ENCODE results near the gene CCDC149. TPM values are rescaled to one million over a fixed set of nuclear protein-coding genes. Genes with fewer than 3 reads are reported as not detected.

CCDC149 gene
- total RNA-seq, 3 donors from 2014 or later (not counting 1 experiment from before 2014, with no cell fraction given), result 0.14 to 0.86 (median 0.43) TPM

DNA sequence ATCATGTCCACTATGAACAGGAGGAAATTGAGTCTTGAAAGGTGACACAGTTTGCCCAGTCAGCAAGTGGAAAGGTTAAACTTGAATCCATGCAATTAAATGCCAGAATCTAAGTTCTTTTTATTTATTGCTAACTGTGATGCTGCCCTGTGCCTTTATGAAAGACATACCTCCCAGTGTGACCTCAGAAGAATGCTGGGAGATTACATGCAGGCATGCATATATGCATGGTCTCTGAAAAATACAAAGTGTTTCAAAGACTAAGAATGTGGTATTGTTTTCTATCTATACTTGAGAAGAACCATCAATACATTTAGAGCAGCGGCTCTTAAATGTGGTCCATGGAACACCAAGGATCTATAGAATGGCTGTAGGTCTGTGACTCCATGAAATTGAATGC, 45.6 kb downstream of the CCDC149 start:
- no peak overlapping the region for H3K27ac Mint-ChIP-seq
- H3K4me3 Mint-ChIP-seq, result no peak overlapping the region
- no peaks in the 10 kb centered on the region for H3K4me1 ChIP-seq (ENCODE audit: control insufficient read depth, insufficient read depth, low read length)
- ATAC-seq (no peak), DNase-seq (no peak)
- 100% methylated on average over 1 of the region's 1 CpG for WGBS (ENCODE audit: insufficient coverage)
- H3K4me1 Mint-ChIP-seq, result no peaks in the 10 kb centered on the region
- no peaks in the 10 kb centered on the region for H3K36me3 ChIP-seq (ENCODE audit: control insufficient read depth, insufficient read depth, low read length)
- peaks cover 3 to 10% of the 10 kb centered on the region in 2 donors for H3K9me3 Mint-ChIP-seq
- peaks cover 4% of the 10 kb centered on the region for H3K9me3 ChIP-seq (ENCODE audit: control insufficient read depth, insufficient read depth, low read length)
- no peak overlapping the region for H3K4me3 ChIP-seq (ENCODE audit: low read length)
- TF ChIP-seq, protein P1, sequence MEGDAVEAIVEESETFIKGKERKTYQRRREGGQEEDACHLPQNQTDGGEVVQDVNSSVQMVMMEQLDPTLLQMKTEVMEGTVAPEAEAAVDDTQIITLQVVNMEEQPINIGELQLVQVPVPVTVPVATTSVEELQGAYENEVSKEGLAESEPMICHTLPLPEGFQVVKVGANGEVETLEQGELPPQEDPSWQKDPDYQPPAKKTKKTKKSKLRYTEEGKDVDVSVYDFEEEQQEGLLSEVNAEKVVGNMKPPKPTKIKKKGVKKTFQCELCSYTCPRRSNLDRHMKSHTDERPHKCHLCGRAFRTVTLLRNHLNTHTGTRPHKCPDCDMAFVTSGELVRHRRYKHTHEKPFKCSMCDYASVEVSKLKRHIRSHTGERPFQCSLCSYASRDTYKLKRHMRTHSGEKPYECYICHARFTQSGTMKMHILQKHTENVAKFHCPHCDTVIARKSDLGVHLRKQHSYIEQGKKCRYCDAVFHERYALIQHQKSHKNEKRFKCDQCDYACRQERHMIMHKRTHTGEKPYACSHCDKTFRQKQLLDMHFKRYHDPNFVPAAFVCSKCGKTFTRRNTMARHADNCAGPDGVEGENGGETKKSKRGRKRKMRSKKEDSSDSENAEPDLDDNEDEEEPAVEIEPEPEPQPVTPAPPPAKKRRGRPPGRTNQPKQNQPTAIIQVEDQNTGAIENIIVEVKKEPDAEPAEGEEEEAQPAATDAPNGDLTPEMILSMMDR (IDR thresholded peaks at IDR 0.05), result no peak
- no peaks in the 10 kb centered on the region for H3K27me3 Mint-ChIP-seq (ENCODE audit: low read depth in 2 of 2)
- no peak overlapping the region for H3K27ac ChIP-seq (ENCODE audit: low read length)
- H3K36me3 Mint-ChIP-seq, result no peaks in the 10 kb centered on the region
- no peaks in the 10 kb centered on the region for H3K27me3 ChIP-seq (ENCODE audit: control insufficient read depth, insufficient read depth, low read length)
- intact Hi-C loops (cut with micrococcal nuclease), result no loop called here

DNA sequence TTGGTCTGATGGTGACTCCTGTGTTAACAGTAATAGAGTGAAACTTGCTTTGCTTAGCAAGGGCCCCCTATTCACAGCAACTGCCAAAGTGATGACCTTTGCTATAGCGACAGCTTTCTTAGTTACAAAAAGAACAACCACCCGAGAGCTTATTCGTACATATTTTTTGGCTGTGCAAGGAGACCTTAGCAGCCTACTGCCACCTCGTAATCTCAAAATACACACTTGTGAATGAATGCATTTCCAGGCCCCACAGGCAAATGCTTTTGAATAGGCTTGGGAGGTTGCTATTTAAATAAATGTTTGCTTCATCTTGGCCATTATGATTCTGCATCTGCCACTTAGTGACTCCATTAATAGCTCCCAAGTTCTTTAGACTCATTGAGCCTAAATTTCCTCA, 47.4 kb downstream of the CCDC149 start:
- no peaks in the 10 kb centered on the region for H3K36me3 ChIP-seq (ENCODE audit: control insufficient read depth, insufficient read depth, low read length)
- no peak overlapping the region for H3K27ac ChIP-seq (ENCODE audit: low read length)
- no peaks in the 10 kb centered on the region for H3K4me1 ChIP-seq (ENCODE audit: control insufficient read depth, insufficient read depth, low read length)
- peaks cover 4% of the 10 kb centered on the region for H3K9me3 ChIP-seq (ENCODE audit: control insufficient read depth, insufficient read depth, low read length)
- Mint-ChIP-seq H3K27ac (no peak overlapping the region), H3K4me3 (no peak overlapping the region), H3K36me3 (no peaks in the 10 kb centered on the region), H3K4me1 (no peaks in the 10 kb centered on the region), H3K9me3 (peaks cover 3 to 10% of the 10 kb centered on the region in 2 donors), H3K27me3 (ENCODE audit: low read depth in 2 of 2) (no peaks in the 10 kb centered on the region)
- ATAC-seq, result no peak
- no peaks in the 10 kb centered on the region for H3K27me3 ChIP-seq (ENCODE audit: control insufficient read depth, insufficient read depth, low read length)
- WGBS (ENCODE audit: insufficient coverage), result 96% methylated on average over 4 of the region's 4 CpGs
- TF ChIP-seq, protein P1 (IDR thresholded peaks at IDR 0.05), result no peak
- H3K4me3 ChIP-seq (ENCODE audit: low read length), result no peak overlapping the region
- DNase-seq, result no peak
- intact Hi-C loops (cut with micrococcal nuclease), result no loop called here

DNA sequence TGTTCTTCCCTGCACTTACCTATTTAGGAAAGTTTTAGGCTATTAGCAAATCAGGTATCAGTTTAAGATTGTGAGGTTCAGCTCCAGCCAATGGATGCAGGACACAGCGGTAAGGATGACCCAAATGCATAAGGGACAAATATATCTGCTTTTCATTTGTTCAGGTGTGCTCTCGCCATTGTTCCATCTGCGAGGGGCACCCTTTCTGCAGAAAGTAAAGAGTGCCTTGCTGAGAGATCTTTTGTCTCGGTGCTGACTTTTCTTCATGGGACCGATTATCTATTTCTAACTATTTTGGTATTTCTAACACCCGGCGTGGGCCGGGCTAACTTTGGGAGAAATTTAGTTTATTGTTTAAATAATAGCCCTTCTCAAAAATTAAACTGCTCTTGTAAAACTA, 49.0 kb downstream of the CCDC149 start:
- intact Hi-C loops (cut with micrococcal nuclease), result no loop called here
- WGBS (ENCODE audit: insufficient coverage), result 94% methylated on average over 4 of the region's 8 CpGs
- Histone ChIP-seq H3K4me3 (ENCODE audit: low read length) (no peak overlapping the region), H3K27me3 (ENCODE audit: control insufficient read depth, insufficient read depth, low read length) (no peaks in the 10 kb centered on the region), H3K27ac (ENCODE audit: low read length) (no peak overlapping the region), H3K36me3 (ENCODE audit: control insufficient read depth, insufficient read depth, low read length) (no peaks in the 10 kb centered on the region), H3K4me1 (ENCODE audit: control insufficient read depth, insufficient read depth, low read length) (no peaks in the 10 kb centered on the region), H3K9me3 (ENCODE audit: control insufficient read depth, insufficient read depth, low read length) (peaks cover 4% of the 10 kb centered on the region)
- ATAC-seq (no peak), DNase-seq (no peak)
- Mint-ChIP-seq H3K27me3 (ENCODE audit: low read depth in 2 of 2) (no peaks in the 10 kb centered on the region), H3K4me3 (no peak overlapping the region), H3K36me3 (no peaks in the 10 kb centered on the region), H3K4me1 (no peaks in the 10 kb centered on the region), H3K27ac (no peak overlapping the region), H3K9me3 (peaks cover 3 to 10% of the 10 kb centered on the region in 2 donors)
- TF ChIP-seq, protein P1 (IDR thresholded peaks at IDR 0.05), result no peak

DNA sequence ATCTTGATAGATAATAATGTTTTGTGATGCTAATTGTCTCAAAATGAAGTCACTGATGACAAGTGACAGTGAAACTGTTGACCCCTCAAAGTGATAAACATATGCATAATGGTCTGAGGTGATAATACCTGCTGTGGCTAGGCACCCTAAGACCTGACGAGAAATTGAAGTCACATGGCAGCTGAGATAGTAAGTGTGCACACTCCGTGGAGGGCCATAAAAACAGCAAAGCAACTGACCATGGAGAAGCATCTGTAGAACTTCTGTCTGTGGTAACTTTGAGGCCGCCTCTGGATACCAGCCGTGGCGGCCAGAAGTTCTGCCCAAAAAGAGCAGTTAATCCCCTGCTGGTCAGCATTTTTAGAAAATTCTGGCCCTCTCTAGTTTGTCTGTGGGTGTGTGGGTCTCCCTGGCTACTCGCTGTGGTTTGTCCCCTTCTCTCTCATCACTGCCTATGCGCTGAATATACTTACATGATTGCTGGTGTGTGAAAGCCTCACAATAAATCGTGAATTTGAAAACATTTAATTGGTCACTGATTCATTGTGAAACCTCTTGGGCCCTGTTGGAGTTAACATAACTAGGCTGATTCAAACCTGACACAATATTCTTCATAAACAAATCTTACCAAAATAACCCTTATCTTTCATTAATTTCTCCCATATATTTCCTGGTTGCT, 50.6 kb downstream of the CCDC149 start:
- Mint-ChIP-seq H3K27ac (no peak overlapping the region), H3K9me3 (peaks cover 3 to 10% of the 10 kb centered on the region in 2 donors), H3K36me3 (no peaks in the 10 kb centered on the region), H3K27me3 (ENCODE audit: low read depth in 2 of 2) (no peaks in the 10 kb centered on the region), H3K4me3 (no peak overlapping the region), H3K4me1 (no peaks in the 10 kb centered on the region)
- Histone ChIP-seq H3K36me3 (ENCODE audit: control insufficient read depth, insufficient read depth, low read length) (no peaks in the 10 kb centered on the region), H3K27me3 (ENCODE audit: control insufficient read depth, insufficient read depth, low read length) (no peaks in the 10 kb centered on the region), H3K9me3 (ENCODE audit: control insufficient read depth, insufficient read depth, low read length) (peaks cover 4% of the 10 kb centered on the region), H3K27ac (ENCODE audit: low read length) (no peak overlapping the region), H3K4me1 (ENCODE audit: control insufficient read depth, insufficient read depth, low read length) (no peaks in the 10 kb centered on the region), H3K4me3 (ENCODE audit: low read length) (no peak overlapping the region)
- TF ChIP-seq, protein P1 (IDR thresholded peaks at IDR 0.05), result no peak
- WGBS (ENCODE audit: insufficient coverage), result 91% methylated on average over 8 of the region's 8 CpGs
- no peak for DNase-seq
- no peak for ATAC-seq
- intact Hi-C loops (cut with micrococcal nuclease), result no loop called here
